Measurements from ENCODE around the gene KLHL14. TPM values are rescaled to one million over a fixed set of nuclear protein-coding genes. Genes with fewer than 3 reads are reported as not detected.

The KLHL14 gene
- total and polyA plus RNA-seq, 2 of the 13 experiments (the other 11 are each of a cell fraction or from before 2014, with no cell fraction given), result 16.0 to 41.8 TPM

GRCh38 chr18:32764611-32765244 is 8.1 kb downstream of the KLHL14 start (continued):
- TF ChIP-seq POGZ (CRISPR knock-in tag; IDR thresholded peaks at IDR 0.05), result no peak
- TF ChIP-seq TRIM24 (CRISPR knock-in tag; IDR thresholded peaks at IDR 0.05), result no peak
- TF ChIP-seq BATF2 (CRISPR knock-in tag; IDR thresholded peaks at IDR 0.05), result no peak
- no peak for TF ChIP-seq SOX13 (IDR thresholded peaks at IDR 0.05)
- TF ChIP-seq SOX13 (CRISPR knock-in tag; conservative IDR thresholded peaks at IDR 0.05 in 1 of 2, IDR thresholded peaks at IDR 0.05 in 1 of 2), result peak in 1 of 2 experiments; percentile 23; a peak in 1 of 4 replicates
- TF ChIP-seq ZNF879 (CRISPR knock-in tag; IDR thresholded peaks at IDR 0.05), result no peak
- no peak for TF ChIP-seq ZNF629 (CRISPR knock-in tag; conservative IDR thresholded peaks at IDR 0.05)
- no peak for TF ChIP-seq FOXA1 (IDR thresholded peaks at IDR 0.05)
- TF ChIP-seq FOXA1 (CRISPR knock-in tag; IDR thresholded peaks at IDR 0.05), result peak; percentile 45; the same call in 1 of the 2 replicates
- TF ChIP-seq TEF (CRISPR knock-in tag; IDR thresholded peaks at IDR 0.05), result no peak
- no peak for TF ChIP-seq SOX6 (IDR thresholded peaks at IDR 0.05)
- peak; percentile 34; the same call in 1 of the 2 replicates for TF ChIP-seq SOX6 (CRISPR knock-in tag; IDR thresholded peaks at IDR 0.05)
- no peak for TF ChIP-seq ZMYM4 (CRISPR knock-in tag; IDR thresholded peaks at IDR 0.05)
- no peak for TF ChIP-seq ZNF567 (CRISPR knock-in tag; IDR thresholded peaks at IDR 0.05; ENCODE audit: borderline replicate concordance)
- 0 out of 2 replicates have a peak, but pooled peaks have one; percentile 21 for TF ChIP-seq GATAD2A (CRISPR knock-in tag; IDR thresholded peaks at IDR 0.05)
- peak; percentile 89; the same call in 1 of the 2 replicates for TF ChIP-seq ZNF768 (CRISPR knock-in tag; IDR thresholded peaks at IDR 0.05)
- TF ChIP-seq IKZF4 (CRISPR knock-in tag; IDR thresholded peaks at IDR 0.05; ENCODE audit: borderline replicate concordance, low read depth, not compliant biosample characterization), result no peak
- peak; percentile 93 for TF ChIP-seq NR2F2 (IDR thresholded peaks at IDR 0.05; ENCODE audit: borderline replicate concordance, low read depth)
- TF ChIP-seq RARA (CRISPR knock-in tag; IDR thresholded peaks at IDR 0.05), result peak; percentile 58
- peak; percentile 61 for TF ChIP-seq ARID5B (CRISPR knock-in tag; IDR thresholded peaks at IDR 0.05)
- no peak for TF ChIP-seq HMG20A (CRISPR knock-in tag; IDR thresholded peaks at IDR 0.05; ENCODE audit: borderline replicate concordance)
- TF ChIP-seq ZFP41 (CRISPR knock-in tag; IDR thresholded peaks at IDR 0.05; ENCODE audit: borderline replicate concordance), result no peak
- TF ChIP-seq IKZF5 (CRISPR knock-in tag; IDR thresholded peaks at IDR 0.05), result no peak
- TF ChIP-seq ZFX (CRISPR knock-in tag; IDR thresholded peaks at IDR 0.05; ENCODE audit: low read depth), result no peak
- TF ChIP-seq MEF2D (CRISPR knock-in tag; IDR thresholded peaks at IDR 0.05), result peak; percentile 99
- TF ChIP-seq KDM1A (CRISPR knock-in tag; IDR thresholded peaks at IDR 0.05), result peak; percentile 17; the same call in 1 of the 2 replicates
- no peak for TF ChIP-seq ZNF883 (CRISPR knock-in tag; IDR thresholded peaks at IDR 0.05; ENCODE audit: not compliant biosample characterization)

All from HepG2 (cell line).